Muscle of leg (tissue), 11 donors: ENCODE results near the gene SMYD2. TPM values are rescaled to one million over a fixed set of nuclear protein-coding genes. Genes with fewer than 3 reads are reported as not detected.

Source experiments
- DNase-seq: peaks from one replicate; pipeline ENCODE4 v3.0.0; 2013
- H3K27ac ChIP-seq: one replicate; pipeline ENCODE4 v1.5.1; 2013; ENCODE audit warnings: mild to moderate bottlenecking, low read length, control low read depth
- H3K27me3 ChIP-seq: one replicate; pipeline ENCODE4 v1.6.1; 2013; ENCODE audit warnings: low read length; ENCODE audit not compliant: control insufficient read depth, insufficient read depth
- H3K36me3 ChIP-seq: one replicate; pipeline ENCODE4 v1.6.1; 2013; ENCODE audit warnings: low read length; ENCODE audit not compliant: control insufficient read depth, insufficient read depth
- H3K4me1 ChIP-seq: one replicate; pipeline ENCODE4 v1.6.1; 2013; ENCODE audit warnings: low read length; ENCODE audit not compliant: control insufficient read depth, insufficient read depth
- H3K4me3 ChIP-seq: one replicate; pipeline ENCODE4 v1.5.1; 2013; ENCODE audit warnings: low read length, control low read depth
- H3K9me3 ChIP-seq: replicated peaks from 2 replicates; pipeline ENCODE4 v1.6.1; 2013; ENCODE audit warnings: low read depth, low read length; ENCODE audit not compliant: control insufficient read depth
- WGBS: methylation state at CpG from one replicate; pipeline ENCODE4 v1.1.5; 2013; ENCODE audit warnings: missing lambda C conversion rate; ENCODE audit not compliant: insufficient coverage; 5-methylcytosine and 5-hydroxymethylcytosine counted together
- polyA plus RNA-seq, 8 donors: library from polyadenylated mRNA; unstranded; fragments of 120-200 nt; gene quantifications; one replicate each; pipeline versions ENCODE4 v1.2.1 to v1.2.3, GENCODE V29; 2013; ENCODE audit warnings: inconsistent platforms in 1 of 8, low replicate concordance in 1 of 8; ENCODE audit not compliant: insufficient read length in 8 of 8, insufficient read depth in 1 of 8
- total RNA-seq: library from RNA; stranded (reverse); fragments of 120-200 nt; gene quantifications from one replicate; pipeline ENCODE4 v1.2.4, GENCODE V29; 2013

The SMYD2 gene
- total and polyA plus RNA-seq, 9 donors = 55.5 to 75.3 (median 69.4) TPM

DNA sequence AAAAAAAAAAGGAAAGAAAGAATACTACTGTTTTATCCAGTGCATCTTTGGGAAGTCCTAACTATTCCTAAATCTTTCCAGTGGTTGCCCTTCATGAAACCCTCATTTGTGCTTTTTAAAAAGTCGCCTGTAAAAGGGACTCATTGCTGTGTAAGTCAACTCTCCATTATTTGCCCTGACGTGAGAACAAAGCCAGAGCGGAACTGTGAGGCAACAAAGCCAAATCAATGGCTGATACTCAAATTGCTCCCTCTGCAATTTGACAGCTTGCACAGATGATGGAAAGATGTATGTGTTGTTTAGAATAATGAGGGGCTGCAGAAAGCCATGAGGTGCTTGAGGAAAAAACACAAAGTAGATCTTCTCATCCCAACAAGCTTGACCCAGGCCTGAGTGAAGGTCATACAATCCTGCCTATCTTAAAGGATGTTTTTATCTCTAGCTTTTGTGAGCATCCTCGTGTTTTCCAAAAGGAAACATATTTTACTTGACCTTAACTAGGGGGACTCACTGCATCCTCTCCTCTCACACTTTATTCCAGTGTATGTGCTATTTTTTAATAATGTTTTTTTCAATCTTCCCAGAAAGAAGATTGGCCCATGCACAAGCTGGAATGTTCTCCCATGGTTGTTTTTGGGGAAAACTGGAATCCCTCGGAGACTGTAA is 33.4 kb downstream of the SMYD2 start:
- Histone ChIP-seq H3K36me3 (peaks cover 17% of the 10 kb centered on the region), H3K4me1 (peaks cover 16% of the 10 kb centered on the region), H3K4me3 (no peak overlapping the region), H3K27me3 (no peaks in the 10 kb centered on the region), H3K9me3 (no peaks in the 10 kb centered on the region), H3K27ac (no peak overlapping the region)
- no peak for DNase-seq
- WGBS = 50% methylated on average over 1 of the region's 5 CpGs

DNA sequence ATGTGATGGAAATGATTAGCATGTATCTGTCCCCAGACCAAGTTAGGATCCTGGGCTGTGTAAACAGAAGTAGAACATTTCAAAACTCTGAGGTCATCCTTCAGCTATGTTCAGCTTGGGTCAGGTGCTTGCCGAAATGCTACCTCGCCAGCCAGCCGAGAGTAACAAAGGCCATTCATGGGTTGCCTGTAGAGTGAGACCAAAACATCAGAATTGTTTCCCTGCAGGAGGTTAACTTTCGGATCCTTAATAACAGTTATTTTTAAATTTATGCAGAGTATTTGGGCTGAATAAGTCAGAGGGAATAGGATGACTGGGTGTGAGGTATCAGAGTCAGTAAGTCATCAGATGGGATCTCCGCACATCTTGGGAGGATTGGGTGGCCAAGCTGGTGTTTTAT is 35.6 kb downstream of the SMYD2 start:
- no peak overlapping the region for H3K27ac ChIP-seq
- DNase-seq = no peak
- H3K36me3 ChIP-seq = peaks cover 21% of the 10 kb centered on the region
- H3K4me1 ChIP-seq = peaks cover 10% of the 10 kb centered on the region
- no peaks in the 10 kb centered on the region for H3K9me3 ChIP-seq
- H3K27me3 ChIP-seq = no peaks in the 10 kb centered on the region
- WGBS = 100% methylated on average over 2 of the region's 5 CpGs
- H3K4me3 ChIP-seq = no peak overlapping the region

DNA sequence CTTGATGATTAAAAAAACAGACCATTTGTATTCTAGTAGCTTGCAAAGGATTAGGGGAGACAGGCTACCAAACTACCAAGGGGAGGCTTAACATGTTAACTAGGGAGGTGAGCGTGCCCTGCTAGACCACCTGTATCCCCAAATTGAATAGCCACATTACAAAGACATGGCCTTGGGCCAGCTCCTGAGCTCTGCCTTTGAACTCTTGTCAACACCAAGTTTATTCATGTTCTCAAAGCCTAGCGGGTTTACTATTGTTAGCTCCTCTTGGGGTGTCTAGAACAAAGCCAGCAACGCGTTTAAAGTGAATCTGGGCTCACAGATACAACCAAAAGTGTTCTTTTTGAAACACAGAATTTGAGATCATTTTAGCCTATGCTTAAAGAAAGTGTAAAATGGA is 36.3 kb downstream of the SMYD2 start:
- Histone ChIP-seq H3K27ac (no peak overlapping the region), H3K27me3 (no peaks in the 10 kb centered on the region), H3K36me3 (peaks cover 21% of the 10 kb centered on the region), H3K9me3 (no peaks in the 10 kb centered on the region), H3K4me1 (peaks cover 6% of the 10 kb centered on the region), H3K4me3 (no peak overlapping the region)
- DNase-seq = no peak
- whole genome bisulfite sequencing = 63% methylated on average over 3 of the region's 4 CpGs

DNA sequence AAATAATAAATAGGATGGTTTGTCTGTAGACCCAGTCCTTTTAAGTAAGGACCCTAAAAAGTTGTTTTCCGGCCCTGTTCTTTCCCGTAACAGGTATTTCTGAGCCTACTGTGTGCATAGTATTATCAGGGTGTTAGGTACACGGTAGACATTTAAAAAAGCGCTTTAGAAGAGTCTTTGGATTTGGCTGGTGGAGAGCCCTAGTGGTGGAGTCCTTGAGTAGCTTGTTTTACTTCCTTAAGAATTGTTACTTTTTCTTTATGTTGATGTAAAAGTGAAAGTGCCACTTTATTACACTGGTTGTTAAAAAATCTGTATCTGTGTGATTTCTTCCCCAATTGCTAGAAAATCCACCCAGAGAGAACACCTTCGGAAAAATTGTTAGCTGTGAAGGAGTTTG is 36.8 kb downstream of the SMYD2 start:
- no peak overlapping the region for H3K4me3 ChIP-seq
- WGBS = 100% methylated on average over 2 of the region's 5 CpGs
- H3K36me3 ChIP-seq = peaks cover 25% of the 10 kb centered on the region
- no peak for DNase-seq
- H3K9me3 ChIP-seq = no peaks in the 10 kb centered on the region
- H3K27me3 ChIP-seq = no peaks in the 10 kb centered on the region
- peaks cover 2% of the 10 kb centered on the region for H3K4me1 ChIP-seq
- H3K27ac ChIP-seq = no peak overlapping the region

DNA sequence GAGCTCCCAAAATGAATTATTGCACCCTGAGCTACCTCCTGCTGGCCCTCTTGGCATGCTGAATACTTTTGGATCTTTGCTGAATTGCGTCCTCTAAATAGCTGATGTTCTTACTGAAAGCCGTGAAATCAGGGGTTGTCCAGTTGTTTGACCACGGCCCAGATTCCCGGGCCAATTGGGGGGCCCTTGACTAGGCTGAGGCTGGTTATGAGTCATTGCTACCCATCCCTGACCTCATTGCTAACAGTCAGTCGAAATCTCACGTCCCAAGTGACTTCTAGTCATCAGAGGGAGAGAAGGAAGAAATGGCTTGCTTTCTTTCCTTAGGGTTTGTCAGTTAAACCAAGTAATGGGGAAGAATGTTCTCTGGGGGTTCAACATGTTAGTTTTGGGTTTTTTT is 37.4 kb downstream of the SMYD2 start:
- DNase-seq = no peak
- Histone ChIP-seq H3K27me3 (no peaks in the 10 kb centered on the region), H3K36me3 (peaks cover 27% of the 10 kb centered on the region), H3K4me1 (no peaks in the 10 kb centered on the region), H3K4me3 (no peak overlapping the region), H3K27ac (no peak overlapping the region), H3K9me3 (no peaks in the 10 kb centered on the region)
- 41% methylated on average over 5 of the region's 6 CpGs for WGBS

DNA sequence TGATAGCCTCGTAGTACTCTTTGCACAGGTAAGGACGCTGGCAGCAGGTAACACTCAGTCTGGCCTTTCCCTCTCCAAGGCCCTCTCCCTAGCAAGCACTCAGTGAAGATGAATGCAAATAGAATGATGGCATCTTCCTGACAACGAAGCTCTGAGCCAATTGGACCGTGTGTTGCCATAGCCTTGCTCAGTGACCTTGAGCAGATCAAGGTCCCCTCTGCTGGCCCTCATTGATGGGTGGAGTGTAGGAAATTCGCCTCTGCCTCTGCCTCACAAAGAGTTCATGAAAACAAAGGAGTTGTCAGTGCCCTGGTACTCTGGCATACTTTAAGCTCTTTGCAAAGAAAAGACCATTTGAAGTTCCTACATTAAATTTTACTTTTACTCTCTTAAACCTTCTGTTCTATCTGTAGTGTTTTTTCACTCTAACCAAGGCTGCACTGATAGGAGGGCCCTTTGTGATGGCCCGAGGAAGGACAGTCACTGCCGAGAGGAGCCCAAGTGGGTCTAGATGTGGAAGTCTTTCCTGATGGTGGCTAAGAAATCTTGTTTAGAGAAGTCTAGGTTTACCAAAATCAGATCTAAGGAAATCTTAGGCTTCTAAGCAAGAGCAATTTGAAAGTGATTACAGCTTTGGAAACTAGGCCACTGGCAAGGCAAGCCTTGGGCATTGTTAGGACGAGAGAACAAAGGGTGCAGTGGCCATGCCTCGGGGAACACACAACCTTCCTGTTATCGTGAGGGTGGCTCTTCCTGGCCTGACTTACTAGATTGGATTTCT is 38.2 kb downstream of the SMYD2 start:
- Histone ChIP-seq H3K9me3 (no peaks in the 10 kb centered on the region), H3K27ac (no peak overlapping the region), H3K4me1 (no peaks in the 10 kb centered on the region), H3K4me3 (no peak overlapping the region), H3K36me3 (peaks cover 27% of the 10 kb centered on the region), H3K27me3 (no peaks in the 10 kb centered on the region)
- 85% methylated on average over 7 of the region's 10 CpGs for WGBS
- DNase-seq = no peak

DNA sequence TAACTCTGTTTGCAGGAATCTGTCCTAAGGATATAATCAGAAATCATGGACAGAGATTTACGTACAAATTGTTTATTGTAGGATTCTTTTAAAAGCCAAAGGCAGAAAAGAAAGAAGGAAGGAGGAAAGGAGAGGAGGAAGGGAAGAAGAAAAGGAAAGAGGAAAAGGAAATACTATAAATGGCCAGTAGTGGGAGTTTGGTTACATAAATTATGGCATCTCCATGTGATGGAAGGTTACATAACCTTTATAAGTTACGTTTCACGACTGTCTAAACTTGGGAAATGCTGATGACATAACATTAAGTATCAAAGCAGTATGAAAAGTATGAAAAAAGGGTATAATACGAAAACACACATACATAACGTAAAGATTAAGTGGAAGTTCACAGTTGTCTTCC is 39.0 kb downstream of the SMYD2 start:
- H3K9me3 ChIP-seq = no peaks in the 10 kb centered on the region
- DNase-seq = no peak
- H3K36me3 ChIP-seq = peaks cover 26% of the 10 kb centered on the region
- H3K27ac ChIP-seq = no peak overlapping the region
- no peaks in the 10 kb centered on the region for H3K4me1 ChIP-seq
- 100% methylated on average over 1 of the region's 5 CpGs for WGBS
- no peaks in the 10 kb centered on the region for H3K27me3 ChIP-seq
- no peak overlapping the region for H3K4me3 ChIP-seq

DNA sequence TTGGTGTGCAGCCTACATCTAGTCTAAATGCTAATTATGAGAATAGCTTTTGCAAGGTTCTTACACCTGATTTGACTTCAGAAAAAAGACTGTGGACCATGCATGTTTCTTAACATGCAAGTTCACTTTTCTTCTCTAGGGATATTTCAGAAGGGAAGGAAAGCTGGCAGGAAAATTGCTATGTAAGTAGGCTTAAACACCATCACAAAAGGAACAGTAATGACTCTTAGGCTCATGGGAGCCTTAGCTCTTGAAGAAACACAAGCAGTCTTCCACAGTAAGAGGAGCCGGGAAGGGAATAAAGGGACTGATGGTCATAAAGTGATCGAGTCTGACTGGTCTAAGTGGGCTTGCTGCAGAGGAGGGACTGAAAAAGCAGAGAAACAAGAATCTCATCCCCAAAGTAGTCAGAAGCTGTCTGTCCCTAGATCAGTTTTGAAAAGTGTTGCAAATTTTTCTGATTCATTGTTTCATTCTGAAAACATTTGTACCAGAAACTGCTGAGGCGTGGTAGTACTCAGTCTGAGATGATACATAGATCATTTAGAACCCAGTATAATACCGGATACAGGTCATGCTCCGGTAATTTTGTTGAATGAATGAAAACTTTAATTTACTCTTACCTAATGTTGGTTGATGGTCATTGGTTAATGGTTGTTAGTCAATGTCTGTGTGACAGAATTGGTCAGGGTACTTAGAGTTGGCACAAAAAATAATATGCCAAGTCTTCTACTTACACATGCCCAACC is 40.9 kb downstream of the SMYD2 start:
- WGBS = 36% methylated on average over 2 of the region's 5 CpGs
- Histone ChIP-seq H3K36me3 (peaks cover 25% of the 10 kb centered on the region), H3K4me1 (no peaks in the 10 kb centered on the region), H3K9me3 (no peaks in the 10 kb centered on the region), H3K27me3 (no peaks in the 10 kb centered on the region), H3K4me3 (no peak overlapping the region), H3K27ac (no peak overlapping the region)
- DNase-seq = no peak

DNA sequence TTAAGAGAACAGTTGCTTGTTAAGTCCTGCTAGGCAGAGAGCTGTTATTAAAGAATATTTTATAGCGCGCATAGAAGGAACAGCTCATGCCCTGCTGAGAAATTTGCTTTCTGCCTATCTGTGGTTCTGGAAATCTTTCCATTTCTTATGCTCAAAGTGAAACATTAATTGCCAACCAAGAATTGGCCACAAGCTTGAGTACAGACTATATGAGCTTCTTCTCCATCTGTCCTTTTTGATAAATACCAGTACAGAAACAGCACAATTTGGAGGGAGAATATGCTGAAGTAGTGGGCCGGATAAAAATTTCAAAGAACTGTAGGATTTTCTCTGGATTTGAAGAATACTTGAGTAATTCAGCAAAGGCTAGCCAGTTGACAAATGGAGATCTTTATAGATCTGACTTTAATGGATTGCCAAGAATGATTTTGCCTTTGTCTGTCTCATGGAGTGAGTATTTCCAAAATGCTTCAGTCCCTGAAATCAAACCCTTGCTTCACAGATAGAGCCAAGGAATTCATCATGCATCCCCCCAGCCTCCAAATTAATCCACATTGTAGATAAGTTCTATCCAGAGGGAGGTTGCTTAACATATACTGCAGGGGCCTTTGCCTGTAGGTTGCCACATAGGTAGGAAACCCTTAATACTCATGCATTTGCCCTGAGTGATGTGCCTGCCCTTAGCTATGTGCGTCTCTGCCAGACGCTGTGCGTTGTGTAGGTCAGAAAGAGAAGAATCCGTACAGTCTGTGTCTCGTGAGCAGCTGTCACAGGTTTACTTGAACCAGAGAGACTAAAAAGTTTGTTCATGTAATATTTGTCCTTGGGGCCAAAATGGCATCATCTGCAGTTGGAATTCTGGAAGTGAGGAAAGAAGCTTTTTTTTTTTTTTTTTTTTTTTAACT is 44.2 kb downstream of the SMYD2 start:
- no peak overlapping the region for H3K27ac ChIP-seq
- H3K4me3 ChIP-seq = no peak overlapping the region
- no peaks in the 10 kb centered on the region for H3K27me3 ChIP-seq
- 92% methylated on average over 6 of the region's 8 CpGs for WGBS
- DNase-seq = no peak
- peaks cover 35% of the 10 kb centered on the region for H3K36me3 ChIP-seq
- H3K9me3 ChIP-seq = no peaks in the 10 kb centered on the region
- peaks cover 4% of the 10 kb centered on the region for H3K4me1 ChIP-seq
